MM.1S (cell line): ENCODE results near the gene WIPI1.

ENCODE experiments used
- DNase-seq: peaks from one replicate; pipeline ENCODE4 v3.0.0-alpha.2; 2015
- H2AFZ ChIP-seq: fragments of 300-600 bp; sonication (generic); 2 replicates; pipeline ENCODE4 v1.6.0; 2016; ENCODE audit warnings: antibody characterized with exemption, low read length
- H3F3A ChIP-seq: fragments of 300-600 bp; sonication (generic); 2 replicates; pipeline ENCODE4 v1.6.1; 2016; ENCODE audit warnings: mild to moderate bottlenecking, antibody characterized with exemption, low read length, moderate library complexity, mixed read lengths; ENCODE audit not compliant: insufficient read depth
- H3K27ac ChIP-seq: fragments of 300-600 bp; sonication (generic); 2 replicates; pipeline ENCODE4 v1.5.1; 2016; ENCODE audit warnings: mild to moderate bottlenecking, low read length
- H3K27me3 ChIP-seq: fragments of 300-600 bp; sonication (generic); replicated peaks from 2 replicates; pipeline ENCODE4 v1.6.0; 2016; ENCODE audit warnings: low read length; ENCODE audit not compliant: insufficient read depth
- H3K36me3 ChIP-seq: fragments of 300-600 bp; sonication (generic); replicated peaks from 2 replicates; pipeline ENCODE4 v1.6.1; 2016; ENCODE audit warnings: mild to moderate bottlenecking, low read length, mixed read lengths; ENCODE audit not compliant: insufficient read depth
- H3K4me1 ChIP-seq: fragments of 300-600 bp; sonication (generic); 2 replicates; pipeline ENCODE4 v1.6.1; 2016; ENCODE audit warnings: low read length, mixed read lengths
- H3K4me2 ChIP-seq: fragments of 300-600 bp; sonication (generic); 2 replicates; pipeline ENCODE4 v1.6.0; 2016; ENCODE audit warnings: low read depth, low read length
- H3K4me3 ChIP-seq: fragments of 300-600 bp; sonication (generic); 2 replicates; pipeline ENCODE4 v1.5.1; 2016; ENCODE audit warnings: low read length, mixed read lengths
- H3K79me2 ChIP-seq: fragments of 300-600 bp; sonication (generic); 2 replicates; pipeline ENCODE4 v1.6.1; 2016; ENCODE audit warnings: mixed run types, low read length, mixed read lengths
- H3K9ac ChIP-seq: fragments of 300-600 bp; sonication (generic); 2 replicates; pipeline ENCODE4 v1.6.1; 2016; ENCODE audit warnings: low read length, mixed read lengths
- H3K9me2 ChIP-seq: fragments of 300-600 bp; sonication (generic); replicated peaks from 2 replicates; pipeline ENCODE4 v1.6.1; 2016; ENCODE audit warnings: mild to moderate bottlenecking, low read length, mixed read lengths; ENCODE audit not compliant: insufficient read depth
- H3K9me3 ChIP-seq: fragments of 300-600 bp; sonication (generic); replicated peaks from 2 replicates; pipeline ENCODE4 v1.6.1; 2016; ENCODE audit warnings: mild to moderate bottlenecking, low read length, mixed read lengths; ENCODE audit not compliant: insufficient read depth
- H4K20me1 ChIP-seq: fragments of 300-600 bp; sonication (generic); 2 replicates; pipeline ENCODE4 v1.6.1; 2016; ENCODE audit warnings: mild to moderate bottlenecking, low read length, moderate library complexity, mixed read lengths; ENCODE audit not compliant: insufficient read depth
- EZH2 ChIP-seq: fragments of 300-600 bp; sonication (generic); optimal IDR thresholded peaks from 2 replicates; pipeline ENCODE3; 2017; ENCODE audit warnings: low read depth, mild to moderate bottlenecking, antibody characterized with exemption, low read length, mixed read lengths
- EZH2phosphoT487 ChIP-seq: fragments of 300-600 bp; sonication (generic); IDR thresholded peaks from 2 replicates; pipeline ENCODE4 v1.6.1; 2018; ENCODE audit warnings: antibody characterized with exemption, low read length
- TF ChIP-seq, protein P1 (sequence below): fragments of 300-600 bp; sonication (generic); IDR thresholded peaks from 2 replicates; pipeline ENCODE4 v1.5.1; 2016; ENCODE audit warnings: antibody characterized with exemption, low read length, mixed read lengths

The WIPI1 gene

DNA sequence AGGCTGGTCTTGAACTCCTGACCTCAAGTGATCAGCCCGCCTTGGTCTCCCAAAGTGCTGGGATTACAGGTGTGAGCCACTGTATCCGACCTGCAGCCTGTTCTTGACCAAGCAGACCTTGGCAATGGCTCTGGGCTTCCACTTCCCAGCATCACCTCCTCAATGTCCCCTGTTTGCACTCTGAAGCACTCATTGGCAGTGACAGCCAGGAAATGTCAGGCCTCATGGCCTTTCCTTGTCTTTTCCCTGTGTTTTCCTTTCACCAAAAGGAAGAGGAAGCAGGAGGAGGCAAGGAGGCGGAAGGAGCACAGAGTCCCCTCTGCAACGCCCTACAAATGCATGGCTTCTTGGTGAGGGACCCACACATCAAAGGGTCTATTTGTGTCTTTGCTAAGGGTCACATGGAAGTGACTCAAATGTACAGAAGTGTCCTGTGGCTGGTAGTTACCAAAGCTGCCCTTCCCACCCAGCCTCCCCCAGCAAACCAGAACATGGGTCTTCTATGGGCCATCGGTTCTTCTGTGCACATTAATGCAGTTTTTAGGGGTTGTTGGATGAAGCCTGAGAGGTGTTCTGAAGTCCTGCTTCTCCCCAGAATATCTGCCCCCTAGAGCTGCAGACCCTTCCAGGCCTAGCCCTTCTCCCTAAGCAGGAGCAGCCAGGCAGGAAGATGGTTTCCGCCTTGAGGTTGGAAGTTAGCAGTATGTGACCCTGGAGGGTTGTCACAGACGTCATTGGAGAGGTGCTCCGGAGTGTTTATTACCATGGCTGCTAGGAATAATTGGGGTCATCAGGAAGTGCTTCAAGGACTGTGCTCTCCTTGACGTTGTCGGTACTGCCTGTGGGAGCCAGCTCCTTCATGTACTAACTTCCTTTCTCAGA, 60.8 kb downstream of the WIPI1 start:
- Histone ChIP-seq H3K4me3 (no peak overlapping the region), H3K79me2 (no peaks in the 10 kb centered on the region), H3K4me1 (peaks cover 22% of the 10 kb centered on the region), H2AFZ (no peak overlapping the region), H3K9me2 (no peaks in the 10 kb centered on the region), H3K9ac (no peak overlapping the region), H3F3A (peaks cover 11% of the 10 kb centered on the region), H3K9me3 (no peaks in the 10 kb centered on the region), H3K27me3 (no peaks in the 10 kb centered on the region), H3K27ac (no peak overlapping the region), H4K20me1 (no peaks in the 10 kb centered on the region), H3K36me3 (no peaks in the 10 kb centered on the region), H3K4me2 (no peak overlapping the region)
- no peak for DNase-seq
- TF ChIP-seq, protein P1, sequence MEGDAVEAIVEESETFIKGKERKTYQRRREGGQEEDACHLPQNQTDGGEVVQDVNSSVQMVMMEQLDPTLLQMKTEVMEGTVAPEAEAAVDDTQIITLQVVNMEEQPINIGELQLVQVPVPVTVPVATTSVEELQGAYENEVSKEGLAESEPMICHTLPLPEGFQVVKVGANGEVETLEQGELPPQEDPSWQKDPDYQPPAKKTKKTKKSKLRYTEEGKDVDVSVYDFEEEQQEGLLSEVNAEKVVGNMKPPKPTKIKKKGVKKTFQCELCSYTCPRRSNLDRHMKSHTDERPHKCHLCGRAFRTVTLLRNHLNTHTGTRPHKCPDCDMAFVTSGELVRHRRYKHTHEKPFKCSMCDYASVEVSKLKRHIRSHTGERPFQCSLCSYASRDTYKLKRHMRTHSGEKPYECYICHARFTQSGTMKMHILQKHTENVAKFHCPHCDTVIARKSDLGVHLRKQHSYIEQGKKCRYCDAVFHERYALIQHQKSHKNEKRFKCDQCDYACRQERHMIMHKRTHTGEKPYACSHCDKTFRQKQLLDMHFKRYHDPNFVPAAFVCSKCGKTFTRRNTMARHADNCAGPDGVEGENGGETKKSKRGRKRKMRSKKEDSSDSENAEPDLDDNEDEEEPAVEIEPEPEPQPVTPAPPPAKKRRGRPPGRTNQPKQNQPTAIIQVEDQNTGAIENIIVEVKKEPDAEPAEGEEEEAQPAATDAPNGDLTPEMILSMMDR: no peak
- TF ChIP-seq EZH2: no peak
- TF ChIP-seq EZH2phosphoT487: no peak

DNA sequence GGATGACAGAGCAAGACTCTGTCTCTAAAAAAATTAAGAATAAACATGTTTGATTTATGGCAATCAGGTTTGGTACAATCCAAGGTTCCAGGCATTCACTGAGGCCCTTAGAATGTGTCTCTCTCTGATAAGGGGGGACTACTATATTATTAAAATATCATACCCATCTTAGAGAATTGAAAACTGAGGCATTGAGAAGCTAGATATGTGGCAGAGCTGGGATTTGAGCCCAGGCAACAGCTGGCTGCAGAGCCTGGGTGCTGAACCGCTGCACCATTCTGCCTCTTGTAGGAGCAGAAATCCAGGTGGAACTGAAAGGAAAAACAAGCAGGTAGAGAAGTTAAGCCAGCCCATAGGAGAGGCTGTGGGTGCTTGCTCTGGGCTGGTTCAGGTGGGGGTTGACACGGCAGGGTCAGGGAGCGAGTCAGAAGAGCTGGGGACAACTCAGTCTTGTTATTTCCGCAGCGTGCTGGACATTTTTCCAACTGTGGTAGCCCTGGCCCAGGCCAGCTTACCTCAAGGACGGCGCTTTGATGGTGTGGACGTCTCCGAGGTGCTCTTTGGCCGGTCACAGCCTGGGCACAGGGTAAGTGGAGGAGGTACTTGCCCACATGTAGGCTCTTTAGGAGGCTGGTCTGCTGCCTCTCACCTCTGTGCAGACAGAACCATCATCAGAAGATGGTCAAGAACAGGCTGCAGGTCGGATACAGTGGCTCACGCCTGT, 62.5 kb downstream of the WIPI1 start:
- H3K4me3 ChIP-seq: no peak overlapping the region
- H3K36me3 ChIP-seq: no peaks in the 10 kb centered on the region
- H3K79me2 ChIP-seq: no peaks in the 10 kb centered on the region
- no peak overlapping the region for H2AFZ ChIP-seq
- no peaks in the 10 kb centered on the region for H3K9me3 ChIP-seq
- DNase-seq: no peak
- H3F3A ChIP-seq: peaks cover 7% of the 10 kb centered on the region
- peaks cover 13% of the 10 kb centered on the region for H3K4me1 ChIP-seq
- H3K9ac ChIP-seq: no peak overlapping the region
- TF ChIP-seq EZH2phosphoT487 (no peak), EZH2 (no peak)
- TF ChIP-seq, protein P1: no peak
- no peaks in the 10 kb centered on the region for H4K20me1 ChIP-seq
- H3K4me2 ChIP-seq: no peak overlapping the region
- H3K9me2 ChIP-seq: no peaks in the 10 kb centered on the region
- no peak overlapping the region for H3K27ac ChIP-seq
- no peaks in the 10 kb centered on the region for H3K27me3 ChIP-seq

DNA sequence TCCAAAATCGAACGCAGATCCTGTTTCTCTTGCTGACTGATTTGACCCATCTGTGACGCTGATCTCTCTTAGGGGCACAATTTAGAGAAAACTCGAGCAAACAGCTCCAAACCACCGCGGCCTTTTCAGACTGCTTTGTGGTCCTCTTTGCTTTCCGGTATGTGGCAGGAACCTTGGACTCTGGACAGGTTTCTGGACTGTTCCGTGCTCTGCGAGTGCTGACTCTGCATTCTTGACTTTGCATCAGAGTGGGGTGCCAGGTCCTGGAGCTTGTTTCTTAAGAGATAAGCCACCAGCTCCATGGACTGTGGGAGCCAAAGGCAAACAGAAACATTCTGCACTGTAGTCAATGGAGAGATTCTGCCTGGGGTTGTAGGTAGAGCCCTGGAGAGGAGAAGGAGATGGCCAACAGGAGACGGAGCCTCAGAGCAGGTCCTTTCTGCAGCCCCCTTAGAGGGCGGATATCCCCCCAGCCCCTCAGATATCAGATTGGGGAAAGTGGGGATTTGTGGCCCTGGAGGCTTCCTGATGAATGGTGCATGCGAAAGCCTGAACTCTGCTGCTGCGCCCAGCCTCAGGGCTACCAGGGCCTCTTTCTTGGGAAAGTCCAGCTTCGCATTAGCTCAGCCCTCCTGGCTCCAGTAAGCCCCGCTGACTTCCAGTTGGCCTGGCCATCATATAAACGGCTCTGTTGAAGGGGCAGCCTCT, 65.6 kb downstream of the WIPI1 start:
- no peak for DNase-seq
- no peaks in the 10 kb centered on the region for H3F3A ChIP-seq
- TF ChIP-seq EZH2phosphoT487 (no peak), EZH2 (no peak)

More for the DNA sequence above, 65.6 kb downstream of the WIPI1 start:
- Histone ChIP-seq H3K9me2 (no peaks in the 10 kb centered on the region), H3K79me2 (no peaks in the 10 kb centered on the region), H3K9me3 (no peaks in the 10 kb centered on the region), H3K36me3 (no peaks in the 10 kb centered on the region), H3K4me1 (no peaks in the 10 kb centered on the region), H4K20me1 (no peaks in the 10 kb centered on the region), H3K27ac (no peak overlapping the region), H3K27me3 (no peaks in the 10 kb centered on the region), H3K4me3 (no peak overlapping the region), H3K9ac (no peak overlapping the region), H2AFZ (no peak overlapping the region), H3K4me2 (no peak overlapping the region)
